Measurements from ENCODE around the gene KLF12.

KLF12 gene

GRCh38 chr13:74103970-74104555, 30.1 kb downstream of the KLF12 start:
- H3K4me3 ChIP-seq (ENCODE audit: low read depth, low read length): no peak overlapping the region
- H3K9me3 ChIP-seq (ENCODE audit: insufficient read depth, low read depth, low read length): no peaks in the 10 kb centered on the region
- H4K8ac ChIP-seq (ENCODE audit: low read depth, low read length): no peak overlapping the region
- no peak overlapping the region for H4K91ac ChIP-seq (ENCODE audit: low read depth, low read length)
- no peak overlapping the region for H2AK5ac ChIP-seq (ENCODE audit: low read length)
- H3K9ac ChIP-seq (ENCODE audit: low read length): no peak overlapping the region
- H3K14ac ChIP-seq (ENCODE audit: low read length): no peak overlapping the region
- H2BK120ac ChIP-seq (ENCODE audit: insufficient read depth, low read length, poor library complexity): no peak overlapping the region
- no peak overlapping the region for H3K27ac ChIP-seq (ENCODE audit: low read depth, low read length)
- no peak overlapping the region for H2AFZ ChIP-seq (ENCODE audit: insufficient read depth, low read length, poor library complexity)
- H3K27me3 ChIP-seq (ENCODE audit: insufficient read depth, low read length): no peaks in the 10 kb centered on the region
- H3K79me1 ChIP-seq (ENCODE audit: low read length): no peaks in the 10 kb centered on the region
- WGBS (ENCODE audit: extremely low coverage, insufficient coverage, insufficient read length): no CpG with 5 or more reads among the region's 3 CpGs
- no peak overlapping the region for H3K4ac ChIP-seq (ENCODE audit: low read depth, low read length)
- H2BK5ac ChIP-seq (ENCODE audit: low read depth, low read length, poor library complexity): no peak overlapping the region
- H3K36me3 ChIP-seq (ENCODE audit: control insufficient read depth in 1 of 2, insufficient read depth in 2 of 2, low read length in 2 of 2): no peaks in the 10 kb centered on the region
- no peak overlapping the region for H4K12ac ChIP-seq (ENCODE audit: low read depth, low read length)
- H2BK12ac ChIP-seq (ENCODE audit: low read length): no peak overlapping the region
- H3K4me2 ChIP-seq (ENCODE audit: low read length): no peak overlapping the region
- no peaks in the 10 kb centered on the region for H3K79me2 ChIP-seq (ENCODE audit: control insufficient read depth, insufficient read depth, low read length, poor library complexity)
- no peaks in the 10 kb centered on the region for H3K4me1 ChIP-seq (ENCODE audit: control insufficient read depth in 1 of 2, insufficient read depth in 2 of 2, low read length in 2 of 2)
- H3K23ac ChIP-seq (ENCODE audit: low read length): no peak overlapping the region
- no peak overlapping the region for H3K18ac ChIP-seq (ENCODE audit: low read length)
- no peak for DNase-seq

GRCh38 chr13:74103196-74103595, 31.0 kb downstream of the KLF12 start:
- Histone ChIP-seq H3K4me2 (ENCODE audit: low read length) (no peak overlapping the region), H3K9me3 (ENCODE audit: insufficient read depth, low read depth, low read length) (no peaks in the 10 kb centered on the region), H4K8ac (ENCODE audit: low read depth, low read length) (no peak overlapping the region), H3K4ac (ENCODE audit: low read depth, low read length) (no peak overlapping the region), H3K27me3 (ENCODE audit: insufficient read depth, low read length) (no peaks in the 10 kb centered on the region), H2AK5ac (ENCODE audit: low read length) (no peak overlapping the region), H4K91ac (ENCODE audit: low read depth, low read length) (no peak overlapping the region), H3K79me1 (ENCODE audit: low read length) (no peaks in the 10 kb centered on the region), H3K36me3 (ENCODE audit: control insufficient read depth in 1 of 2, insufficient read depth in 2 of 2, low read length in 2 of 2) (no peaks in the 10 kb centered on the region), H3K4me3 (ENCODE audit: low read depth, low read length) (no peak overlapping the region), H3K79me2 (ENCODE audit: control insufficient read depth, insufficient read depth, low read length, poor library complexity) (no peaks in the 10 kb centered on the region), H3K4me1 (ENCODE audit: control insufficient read depth in 1 of 2, insufficient read depth in 2 of 2, low read length in 2 of 2) (no peaks in the 10 kb centered on the region), H3K14ac (ENCODE audit: low read length) (no peak overlapping the region), H3K18ac (ENCODE audit: low read length) (no peak overlapping the region), H3K9ac (ENCODE audit: low read length) (no peak overlapping the region), H3K23ac (ENCODE audit: low read length) (no peak overlapping the region), H2AFZ (ENCODE audit: insufficient read depth, low read length, poor library complexity) (no peak overlapping the region), H2BK5ac (ENCODE audit: low read depth, low read length, poor library complexity) (no peak overlapping the region), H4K12ac (ENCODE audit: low read depth, low read length) (no peak overlapping the region), H2BK120ac (ENCODE audit: insufficient read depth, low read length, poor library complexity) (no peak overlapping the region), H2BK12ac (ENCODE audit: low read length) (no peak overlapping the region), H3K27ac (ENCODE audit: low read depth, low read length) (no peak overlapping the region)
- DNase-seq: no peak
- WGBS (ENCODE audit: extremely low coverage, insufficient coverage, insufficient read length): no CpG with 5 or more reads among the region's 6 CpGs

- H4K12ac ChIP-seq (ENCODE audit: low read depth, low read length): no peak overlapping the region
- H3K4ac ChIP-seq (ENCODE audit: low read depth, low read length): no peak overlapping the region
- H4K91ac ChIP-seq (ENCODE audit: low read depth, low read length): no peak overlapping the region
- no peaks in the 10 kb centered on the region for H3K79me1 ChIP-seq (ENCODE audit: low read length)
- H3K36me3 ChIP-seq (ENCODE audit: control insufficient read depth in 1 of 2, insufficient read depth in 2 of 2, low read length in 2 of 2): no peaks in the 10 kb centered on the region
- WGBS (ENCODE audit: extremely low coverage, insufficient coverage, insufficient read length): no CpG with 5 or more reads among the region's 1 CpG
- H2AK5ac ChIP-seq (ENCODE audit: low read length): no peak overlapping the region
- no peak overlapping the region for H2AFZ ChIP-seq (ENCODE audit: insufficient read depth, low read length, poor library complexity)
- H4K8ac ChIP-seq (ENCODE audit: low read depth, low read length): no peak overlapping the region
- DNase-seq: no peak
- no peaks in the 10 kb centered on the region for H3K79me2 ChIP-seq (ENCODE audit: control insufficient read depth, insufficient read depth, low read length, poor library complexity)
- no peak overlapping the region for H3K14ac ChIP-seq (ENCODE audit: low read length)
- H3K9ac ChIP-seq (ENCODE audit: low read length): no peak overlapping the region
- H2BK12ac ChIP-seq (ENCODE audit: low read length): no peak overlapping the region
- no peak overlapping the region for H3K27ac ChIP-seq (ENCODE audit: low read depth, low read length)
- no peak overlapping the region for H3K23ac ChIP-seq (ENCODE audit: low read length)
- no peaks in the 10 kb centered on the region for H3K27me3 ChIP-seq (ENCODE audit: insufficient read depth, low read length)
- no peak overlapping the region for H3K4me3 ChIP-seq (ENCODE audit: low read depth, low read length)
- no peak overlapping the region for H2BK120ac ChIP-seq (ENCODE audit: insufficient read depth, low read length, poor library complexity)
- no peak overlapping the region for H3K18ac ChIP-seq (ENCODE audit: low read length)
- no peak overlapping the region for H3K4me2 ChIP-seq (ENCODE audit: low read length)
- no peak overlapping the region for H2BK5ac ChIP-seq (ENCODE audit: low read depth, low read length, poor library complexity)
- H3K9me3 ChIP-seq (ENCODE audit: insufficient read depth, low read depth, low read length): no peaks in the 10 kb centered on the region
- H3K4me1 ChIP-seq (ENCODE audit: control insufficient read depth in 1 of 2, insufficient read depth in 2 of 2, low read length in 2 of 2): no peaks in the 10 kb centered on the region
These were observed 31.5 kb downstream of the KLF12 start for GRCh38 chr13:74102691-74103090.

GRCh38 chr13:74101436-74101835, 32.8 kb downstream of the KLF12 start:
- no peak overlapping the region for H3K23ac ChIP-seq (ENCODE audit: low read length)
- no CpG with 5 or more reads among the region's 1 CpG for WGBS (ENCODE audit: extremely low coverage, insufficient coverage, insufficient read length)
- H4K91ac ChIP-seq (ENCODE audit: low read depth, low read length): no peak overlapping the region
- no peak overlapping the region for H3K4me3 ChIP-seq (ENCODE audit: low read depth, low read length)
- no peak overlapping the region for H4K12ac ChIP-seq (ENCODE audit: low read depth, low read length)
- no peak for DNase-seq
- H3K9me3 ChIP-seq (ENCODE audit: insufficient read depth, low read depth, low read length): no peaks in the 10 kb centered on the region
- H2BK5ac ChIP-seq (ENCODE audit: low read depth, low read length, poor library complexity): no peak overlapping the region
- H2AK5ac ChIP-seq (ENCODE audit: low read length): no peak overlapping the region
- H4K8ac ChIP-seq (ENCODE audit: low read depth, low read length): no peak overlapping the region
- no peak overlapping the region for H2BK12ac ChIP-seq (ENCODE audit: low read length)
- no peak overlapping the region for H2AFZ ChIP-seq (ENCODE audit: insufficient read depth, low read length, poor library complexity)
- H2BK120ac ChIP-seq (ENCODE audit: insufficient read depth, low read length, poor library complexity): no peak overlapping the region
- H3K36me3 ChIP-seq (ENCODE audit: control insufficient read depth in 1 of 2, insufficient read depth in 2 of 2, low read length in 2 of 2): no peaks in the 10 kb centered on the region
- H3K4me2 ChIP-seq (ENCODE audit: low read length): no peak overlapping the region
- H3K18ac ChIP-seq (ENCODE audit: low read length): no peak overlapping the region
- no peaks in the 10 kb centered on the region for H3K4me1 ChIP-seq (ENCODE audit: control insufficient read depth in 1 of 2, insufficient read depth in 2 of 2, low read length in 2 of 2)
- no peak overlapping the region for H3K27ac ChIP-seq (ENCODE audit: low read depth, low read length)
- H3K14ac ChIP-seq (ENCODE audit: low read length): no peak overlapping the region
- no peaks in the 10 kb centered on the region for H3K79me1 ChIP-seq (ENCODE audit: low read length)
- no peak overlapping the region for H3K4ac ChIP-seq (ENCODE audit: low read depth, low read length)
- H3K27me3 ChIP-seq (ENCODE audit: insufficient read depth, low read length): no peaks in the 10 kb centered on the region
- H3K9ac ChIP-seq (ENCODE audit: low read length): no peak overlapping the region
- H3K79me2 ChIP-seq (ENCODE audit: control insufficient read depth, insufficient read depth, low read length, poor library complexity): no peaks in the 10 kb centered on the region

Measured in trophoblast cell (in vitro differentiated cells and primary cell).